Mesenchymal stem cell (in vitro differentiated cells and primary cell): ENCODE measurements around the gene OTX1.

Experiments
- DNase-seq: peaks from one replicate; pipeline ENCODE4 v3.0.0-alpha.2; 2013
- H2AFZ ChIP-seq: one replicate; pipeline ENCODE4 v1.6.1; 2013; ENCODE audit warnings: low read depth, mild to moderate bottlenecking, control low read depth, inconsistent platforms, low read length, moderate library complexity
- H2AK5ac ChIP-seq: 2 replicates; pipeline ENCODE4 v1.6.1; 2013; ENCODE audit warnings: low read length, moderate library complexity, mild to moderate bottlenecking, inconsistent platforms; ENCODE audit not compliant: severe bottlenecking
- H2BK120ac ChIP-seq: one replicate; pipeline ENCODE4 v1.6.1; 2013; ENCODE audit warnings: low read depth, mild to moderate bottlenecking, inconsistent platforms, low read length, moderate library complexity
- H2BK12ac ChIP-seq, 2 experiments: one replicate each; pipeline ENCODE4 v1.6.1; 2013; ENCODE audit warnings: inconsistent platforms in 2 of 2, low read length in 2 of 2, mild to moderate bottlenecking in 2 of 2, moderate library complexity in 2 of 2, control low read depth in 1 of 2
- H2BK15ac ChIP-seq: one replicate; pipeline ENCODE4 v1.6.1; 2013; ENCODE audit warnings: mild to moderate bottlenecking, low read depth, inconsistent platforms; ENCODE audit not compliant: poor library complexity, severe bottlenecking
- H2BK5ac ChIP-seq: 2 replicates; pipeline ENCODE4 v1.6.1; 2013; ENCODE audit warnings: low read depth, mild to moderate bottlenecking, low read length, control low read depth, inconsistent platforms; ENCODE audit not compliant: poor library complexity, severe bottlenecking
- H3K14ac ChIP-seq, 2 experiments: one replicate each; pipeline ENCODE4 v1.6.1; 2013; ENCODE audit warnings: inconsistent platforms in 2 of 2, low read length in 2 of 2, control low read depth in 1 of 2, mild to moderate bottlenecking in 1 of 2, moderate library complexity in 1 of 2
- H3K18ac ChIP-seq, 2 experiments: one replicate each; pipeline ENCODE4 v1.6.1; 2013; ENCODE audit warnings: inconsistent platforms in 2 of 2, low read length in 2 of 2, control low read depth in 1 of 2, low read depth in 1 of 2, mild to moderate bottlenecking in 1 of 2
- H3K23ac ChIP-seq, 2 experiments: one replicate each; pipeline ENCODE4 v1.6.1; 2013; ENCODE audit warnings: inconsistent platforms in 2 of 2, low read length in 2 of 2, mild to moderate bottlenecking in 2 of 2, moderate library complexity in 2 of 2, control low read depth in 1 of 2
- H3K27ac ChIP-seq: 2 replicates; pipeline ENCODE4 v1.5.1; 2013; ENCODE audit warnings: mild to moderate bottlenecking, moderate library complexity, low read length, control low read depth, inconsistent platforms; ENCODE audit not compliant: poor library complexity, severe bottlenecking
- H3K27me3 ChIP-seq, 2 experiments: 2 replicates each; pipeline versions ENCODE4 v1.6.1 to v1.7.0; 2013; ENCODE audit warnings: low read length in 2 of 2, mild to moderate bottlenecking in 2 of 2, moderate library complexity in 2 of 2, control low read depth in 1 of 2, inconsistent platforms in 1 of 2; ENCODE audit not compliant: control insufficient read depth in 1 of 2, insufficient read depth in 1 of 2
- H3K36me3 ChIP-seq, 2 experiments: 2 replicates each; pipeline versions ENCODE4 v1.6.1 to v1.7.0; 2013; ENCODE audit warnings: low read length in 2 of 2, control low read depth in 1 of 2, inconsistent platforms in 1 of 2, low read depth in 1 of 2, mild to moderate bottlenecking in 1 of 2; ENCODE audit not compliant: insufficient read depth in 2 of 2, control insufficient read depth in 1 of 2
- H3K4ac ChIP-seq, 2 experiments: one replicate each; pipeline ENCODE4 v1.6.1; 2013; ENCODE audit warnings: inconsistent platforms in 2 of 2, low read length in 2 of 2, mild to moderate bottlenecking in 2 of 2, moderate library complexity in 2 of 2, control low read depth in 1 of 2, low read depth in 1 of 2
- H3K4me1 ChIP-seq: 2 replicates; pipeline ENCODE4 v1.6.1; 2013; ENCODE audit warnings: low read depth, low read length, control low read depth; ENCODE audit not compliant: control insufficient read depth, insufficient read depth
- H3K4me2 ChIP-seq: 2 replicates; pipeline ENCODE4 v1.6.1; 2013; ENCODE audit warnings: low read length, mild to moderate bottlenecking, inconsistent platforms; ENCODE audit not compliant: poor library complexity, severe bottlenecking
- H3K4me3 ChIP-seq, 2 experiments: 2 replicates each; pipeline versions ENCODE4 v1.5.1 to v1.7.0; 2013; ENCODE audit warnings: low read length in 2 of 2, mild to moderate bottlenecking in 2 of 2, control low read depth in 1 of 2, low read depth in 1 of 2; ENCODE audit not compliant: insufficient read depth in 1 of 2
- H3K79me1 ChIP-seq: replicated peaks from 2 replicates; pipeline ENCODE4 v1.6.1; 2013; ENCODE audit warnings: mild to moderate bottlenecking, control low read depth, low read length, inconsistent platforms; ENCODE audit not compliant: poor library complexity, severe bottlenecking
- H3K9ac ChIP-seq: 2 replicates; pipeline ENCODE4 v1.7.0; 2013; ENCODE audit warnings: mild to moderate bottlenecking, low read length, moderate library complexity
- H3K9me3 ChIP-seq: 2 replicates; pipeline ENCODE4 v1.7.0; 2013; ENCODE audit warnings: mild to moderate bottlenecking, low read length; ENCODE audit not compliant: control insufficient read depth
- H4K8ac ChIP-seq: one replicate; pipeline ENCODE4 v1.6.1; 2013; ENCODE audit warnings: inconsistent platforms, mild to moderate bottlenecking, low read length, moderate library complexity
- H4K91ac ChIP-seq: one replicate; pipeline ENCODE4 v1.6.1; 2013; ENCODE audit warnings: mild to moderate bottlenecking, low read length, inconsistent platforms
- WGBS: methylation state at CpG from one replicate; pipeline ENCODE4 v1.1.7; 2013; ENCODE audit warnings: mixed read lengths; 5-methylcytosine and 5-hydroxymethylcytosine counted together

Gene OTX1

DNA sequence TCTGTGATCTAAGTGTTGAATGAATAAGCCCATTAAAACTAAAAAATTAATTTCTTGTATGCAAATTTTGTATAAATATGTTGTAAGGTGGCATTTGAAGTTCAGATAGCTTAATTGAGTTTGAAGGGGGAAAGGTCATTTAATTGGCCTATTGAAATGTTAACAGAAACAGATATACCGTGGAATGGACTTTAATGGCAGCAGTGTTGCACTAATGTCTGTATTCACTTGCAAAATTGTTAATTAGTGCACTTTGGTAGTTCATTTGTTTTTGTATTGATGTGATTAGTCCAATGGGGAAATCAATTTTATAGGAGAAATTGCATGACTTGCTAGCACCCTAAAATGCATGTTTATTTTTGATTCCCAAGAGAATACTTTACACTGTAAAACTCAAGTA lies 41.8 kb upstream of the OTX1 start:
- 70% methylated on average over 1 of the region's 1 CpG for WGBS
- H3K4me3 ChIP-seq: no peak overlapping the region
- H2BK5ac ChIP-seq: no peak overlapping the region
- no peak overlapping the region for H3K9ac ChIP-seq
- H3K27me3 ChIP-seq: no peaks in the 10 kb centered on the region
- no peak overlapping the region for H3K4me2 ChIP-seq
- no peaks in the 10 kb centered on the region for H3K4me1 ChIP-seq
- no peak overlapping the region for H2AK5ac ChIP-seq
- no peak overlapping the region for H3K23ac ChIP-seq
- no peak overlapping the region for H3K18ac ChIP-seq
- no peak overlapping the region for H3K27ac ChIP-seq
- H2BK15ac ChIP-seq: no peak overlapping the region
- no peaks in the 10 kb centered on the region for H3K79me1 ChIP-seq
- no peak overlapping the region for H3K4ac ChIP-seq
- peaks cover 0 to 87% of the 10 kb centered on the region in 2 experiments for H3K36me3 ChIP-seq
- DNase-seq: no peak
- H4K91ac ChIP-seq: no peak overlapping the region
- no peak overlapping the region for H2BK120ac ChIP-seq
- no peak overlapping the region for H4K8ac ChIP-seq
- no peak overlapping the region for H3K14ac ChIP-seq
- H2BK12ac ChIP-seq: no peak overlapping the region
- no peaks in the 10 kb centered on the region for H3K9me3 ChIP-seq
- H2AFZ ChIP-seq: no peak overlapping the region

DNA sequence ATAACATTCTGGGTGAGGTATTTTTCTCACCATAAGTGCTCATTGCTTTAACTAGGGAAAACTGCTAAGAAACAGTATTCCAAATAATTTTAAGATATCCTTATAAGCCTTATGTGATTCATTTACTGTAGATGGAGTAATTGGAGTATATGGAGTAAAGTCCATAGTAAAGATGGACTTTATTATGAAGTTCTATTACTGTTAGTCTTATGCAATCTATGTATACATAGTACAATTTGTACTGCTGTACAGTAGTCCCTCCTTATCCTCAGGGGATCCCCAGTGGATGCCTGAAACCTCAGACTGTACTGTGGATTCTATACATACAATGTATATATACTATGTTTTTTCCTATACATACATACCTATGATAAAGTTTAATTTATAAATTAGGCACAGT lies 41.1 kb upstream of the OTX1 start:
- Histone ChIP-seq H3K27ac (no peak overlapping the region), H3K23ac (no peak overlapping the region), H4K91ac (no peak overlapping the region), H2AK5ac (no peak overlapping the region), H3K4me1 (no peaks in the 10 kb centered on the region), H2BK120ac (no peak overlapping the region), H2BK5ac (no peak overlapping the region), H3K4ac (no peak overlapping the region), H2BK12ac (no peak overlapping the region), H2AFZ (no peak overlapping the region), H3K18ac (no peak overlapping the region), H3K27me3 (no peaks in the 10 kb centered on the region), H4K8ac (no peak overlapping the region), H3K4me2 (no peak overlapping the region), H3K79me1 (no peaks in the 10 kb centered on the region), H3K9me3 (no peaks in the 10 kb centered on the region), H3K9ac (no peak overlapping the region), H3K36me3 (peaks cover 0 to 87% of the 10 kb centered on the region in 2 experiments), H3K14ac (no peak overlapping the region), H3K4me3 (no peak overlapping the region), H2BK15ac (no peak overlapping the region)
- no peak for DNase-seq

DNA sequence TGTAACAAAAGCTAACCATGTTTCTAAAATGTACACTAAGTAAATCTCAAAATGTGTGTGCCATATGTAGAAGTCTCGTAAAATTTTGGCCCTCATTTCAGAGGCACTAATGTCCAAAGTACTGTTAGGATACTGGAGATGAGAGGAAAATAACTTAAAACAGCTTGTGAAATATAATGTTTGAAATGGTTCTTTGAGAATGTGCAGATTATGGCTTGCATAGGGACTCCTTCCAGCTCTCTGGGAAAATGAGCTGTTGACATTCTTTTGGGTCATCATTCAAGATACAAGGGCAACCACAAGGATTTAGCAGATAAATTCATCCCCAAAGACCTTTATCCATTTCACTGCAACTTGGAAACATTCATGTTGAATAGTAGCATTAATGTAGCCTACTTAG lies 38.1 kb upstream of the OTX1 start:
- H3K9ac ChIP-seq: no peak overlapping the region
- H2AK5ac ChIP-seq: no peak overlapping the region
- H2BK5ac ChIP-seq: no peak overlapping the region
- DNase-seq: peak; percentile 60
- no peaks in the 10 kb centered on the region for H3K9me3 ChIP-seq
- no peak overlapping the region for H2BK12ac ChIP-seq
- H3K4me1 ChIP-seq: no peaks in the 10 kb centered on the region
- H3K36me3 ChIP-seq: peaks cover 2 to 86% of the 10 kb centered on the region in 2 experiments
- no peak overlapping the region for H3K23ac ChIP-seq
- no peaks in the 10 kb centered on the region for H3K27me3 ChIP-seq
- no peak overlapping the region for H3K14ac ChIP-seq
- 91% methylated on average over 1 of the region's 1 CpG for WGBS
- no peak overlapping the region for H2BK15ac ChIP-seq
- no peak overlapping the region for H4K91ac ChIP-seq
- no peak overlapping the region for H3K18ac ChIP-seq
- H4K8ac ChIP-seq: no peak overlapping the region
- H3K4me3 ChIP-seq: no peak overlapping the region
- H3K4me2 ChIP-seq: no peak overlapping the region
- H2AFZ ChIP-seq: no peak overlapping the region
- no peak overlapping the region for H3K27ac ChIP-seq
- H3K4ac ChIP-seq: no peak overlapping the region
- no peaks in the 10 kb centered on the region for H3K79me1 ChIP-seq
- H2BK120ac ChIP-seq: no peak overlapping the region

DNA sequence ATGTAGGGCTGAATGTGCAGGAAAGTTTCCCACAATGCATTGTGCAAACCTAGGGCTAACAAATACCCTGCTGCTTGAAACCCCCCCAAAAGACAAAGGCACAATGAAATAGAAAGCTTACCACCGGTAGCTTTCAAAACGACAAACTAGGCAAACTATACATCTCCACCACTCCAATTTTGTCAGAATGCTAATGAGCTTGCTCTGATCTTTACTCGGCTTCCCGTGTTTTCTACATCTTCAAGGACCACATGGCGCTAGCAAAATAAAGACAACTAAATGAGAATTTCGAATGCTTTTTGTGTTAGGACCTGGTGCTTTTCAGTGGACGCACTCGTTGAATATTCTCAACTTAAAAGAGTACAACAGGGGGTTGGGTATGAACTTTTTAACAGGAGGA lies 37.2 kb upstream of the OTX1 start:
- H2BK12ac ChIP-seq: no peak overlapping the region
- no peak overlapping the region for H2AK5ac ChIP-seq
- no peak overlapping the region for H4K8ac ChIP-seq
- H3K9me3 ChIP-seq: no peaks in the 10 kb centered on the region
- no peak overlapping the region for H3K9ac ChIP-seq
- H3K4ac ChIP-seq: no peak overlapping the region
- no peak overlapping the region for H2BK5ac ChIP-seq
- peaks cover 2 to 90% of the 10 kb centered on the region in 2 experiments for H3K36me3 ChIP-seq
- no peak overlapping the region for H2BK15ac ChIP-seq
- no peak overlapping the region for H3K4me3 ChIP-seq
- no peak overlapping the region for H3K18ac ChIP-seq
- H4K91ac ChIP-seq: no peak overlapping the region
- no peak overlapping the region for H2AFZ ChIP-seq
- H3K4me2 ChIP-seq: no peak overlapping the region
- 98% methylated on average over 8 of the region's 8 CpGs for WGBS
- H3K79me1 ChIP-seq: no peaks in the 10 kb centered on the region
- H2BK120ac ChIP-seq: no peak overlapping the region
- no peak overlapping the region for H3K23ac ChIP-seq
- no peaks in the 10 kb centered on the region for H3K27me3 ChIP-seq
- no peak overlapping the region for H3K14ac ChIP-seq
- DNase-seq: no peak
- H3K27ac ChIP-seq: no peak overlapping the region
- no peaks in the 10 kb centered on the region for H3K4me1 ChIP-seq
